HepG2 (cell line): Measurements from ENCODE around the gene GDF7. TPM values are rescaled to one million over a fixed set of nuclear protein-coding genes. Genes with fewer than 3 reads are reported as not detected.
A peak's percentile ranks its signal among the peaks of the same experiment; 100 is the strongest.

Source experiments
- ADNP ChIP-seq: sonication (generic); formaldehyde crosslinking; IDR thresholded peaks from 2 replicates; pipeline ENCODE4 v1.4.0; 2020; ENCODE audit warnings: missing genetic modification reagents
- ARNTL ChIP-seq: sonication (generic); formaldehyde crosslinking; IDR thresholded peaks from 2 replicates; pipeline ENCODE4 v1.4.0; 2020; ENCODE audit warnings: mild to moderate bottlenecking, missing genetic modification reagents
- CREM ChIP-seq, 2 experiments: sonication (generic) in 1 of 2; formaldehyde crosslinking in 1 of 2; IDR thresholded peaks; 2 replicates each; pipeline versions ENCODE4 v1.4.0 to v1.6.1; 2016 to 2020; ENCODE audit warnings: antibody characterized with exemption in 1 of 2, mild to moderate bottlenecking in 1 of 2, missing genetic modification reagents in 1 of 2
- ELF3 ChIP-seq: IDR thresholded peaks from 2 replicates; pipeline ENCODE4 v1.6.1; 2016; ENCODE audit warnings: missing genetic modification reagents, missing compliant biosample characterization
- GATA4 ChIP-seq: sonication (generic); IDR thresholded peaks from 2 replicates; pipeline ENCODE4 v1.6.1; 2016; ENCODE audit warnings: antibody characterized with exemption, low read depth, borderline replicate concordance
- HNF1B ChIP-seq: sonication (generic); formaldehyde crosslinking; IDR thresholded peaks from 2 replicates; pipeline ENCODE4 v1.5.1; 2020; ENCODE audit warnings: mild to moderate bottlenecking, moderate library complexity, missing genetic modification reagents
- HOMEZ ChIP-seq: IDR thresholded peaks from 2 replicates; pipeline ENCODE4 v1.6.1; 2016; ENCODE audit warnings: low read depth
- IRF1 ChIP-seq: sonication (generic); formaldehyde crosslinking; IDR thresholded peaks from 2 replicates; pipeline ENCODE4 v1.4.0; 2020; ENCODE audit warnings: low read depth, mild to moderate bottlenecking, missing genetic modification reagents
- ISL2 ChIP-seq: sonication (generic); formaldehyde crosslinking; IDR thresholded peaks from 2 replicates; pipeline ENCODE4 v1.5.0; 2020; ENCODE audit warnings: missing genetic modification reagents
- KDM1A ChIP-seq: IDR thresholded peaks from 2 replicates; pipeline ENCODE4 v1.6.1; 2016; ENCODE audit warnings: missing compliant biosample characterization
- KDM3A ChIP-seq: IDR thresholded peaks from 2 replicates; pipeline ENCODE4 v1.6.1; 2018; ENCODE audit warnings: low read depth, missing compliant biosample characterization
- MED1 ChIP-seq: sonication (generic); formaldehyde crosslinking; IDR thresholded peaks from 2 replicates; pipeline ENCODE4 v1.4.0; 2020; ENCODE audit warnings: missing genetic modification reagents
- MEIS1 ChIP-seq: sonication (generic); formaldehyde crosslinking; IDR thresholded peaks from 2 replicates; pipeline ENCODE4 v1.9.0; 2021; ENCODE audit warnings: mild to moderate bottlenecking, missing genetic modification reagents, moderate library complexity, borderline replicate concordance
- MIER3 ChIP-seq: IDR thresholded peaks from 2 replicates; pipeline ENCODE4 v1.6.1; 2016; ENCODE audit warnings: missing compliant biosample characterization, borderline replicate concordance
- MYC ChIP-seq: sonication (generic); formaldehyde crosslinking; IDR thresholded peaks from 2 replicates; pipeline ENCODE4 v1.9.0; 2021; ENCODE audit warnings: missing genetic modification reagents, borderline replicate concordance
- NR2F6 ChIP-seq, 2 experiments: IDR thresholded peaks; 2 replicates each; pipeline ENCODE4 v1.6.1; 2016; ENCODE audit warnings: antibody characterized with exemption in 1 of 2, mild to moderate bottlenecking in 1 of 2
- RFXANK ChIP-seq: IDR thresholded peaks from 2 replicates; pipeline ENCODE4 v1.6.1; 2016
- SKI ChIP-seq: fragments of 450-650 bp; IDR thresholded peaks from one replicate; pipeline ENCODE4 v1.6.1; 2018; ENCODE audit warnings: mild to moderate bottlenecking; ENCODE audit not compliant: partially characterized antibody
- SP140L ChIP-seq: sonication (generic); formaldehyde crosslinking; IDR thresholded peaks from 2 replicates; pipeline ENCODE4 v1.4.0; 2020; ENCODE audit warnings: missing genetic modification reagents, borderline replicate concordance
- SRF ChIP-seq: IDR thresholded peaks from 2 replicates; pipeline ENCODE4 v1.6.1; 2011; ENCODE audit warnings: mild to moderate bottlenecking, low read depth, low read length, moderate library complexity
- TARDBP ChIP-seq: sonication (generic); formaldehyde crosslinking; IDR thresholded peaks from 2 replicates; pipeline ENCODE4 v1.8.0; 2022; ENCODE audit warnings: mild to moderate bottlenecking, missing genetic modification reagents
- TGIF2 ChIP-seq: IDR thresholded peaks from 2 replicates; pipeline ENCODE4 v1.6.1; 2016; ENCODE audit warnings: control low read depth, missing compliant biosample characterization
- ZBTB14 ChIP-seq: sonication (generic); formaldehyde crosslinking; IDR thresholded peaks from 2 replicates; pipeline ENCODE4 v1.4.0; 2020; ENCODE audit warnings: missing genetic modification reagents
- ZNF235 ChIP-seq: sonication (generic); formaldehyde crosslinking; IDR thresholded peaks from 2 replicates; pipeline ENCODE4 v1.8.1; 2023; ENCODE audit warnings: mild to moderate bottlenecking, missing genetic modification reagents, borderline replicate concordance
- ZNF343 ChIP-seq: sonication (generic); formaldehyde crosslinking; IDR thresholded peaks from 2 replicates; pipeline ENCODE4 v1.4.0; 2020; ENCODE audit warnings: mild to moderate bottlenecking, missing genetic modification reagents
- ZNF598 ChIP-seq: sonication (generic); formaldehyde crosslinking; IDR thresholded peaks from 2 replicates; pipeline ENCODE4 v1.5.1; 2020; ENCODE audit warnings: mild to moderate bottlenecking, missing genetic modification reagents, borderline replicate concordance
- ZNF792 ChIP-seq: IDR thresholded peaks from 2 replicates; pipeline ENCODE4 v1.6.1; 2016
- polyA plus RNA-seq, 8 experiments: library from polyadenylated mRNA; depleted of rRNA in 3 of 8; stranded (reverse) in 7 of 8; unstranded in 1 of 8; fragments of >200 nt; fragmentation: Illumina TruSeq in 4 of 8; extraction: Trizol in 4 of 8; gene quantifications; 2 replicates each; pipeline versions ENCODE4 v1.2.1 to v1.2.3, GENCODE V29; 2011 to 2016; ENCODE audit warnings: low read depth in 4 of 8, missing spikeins in 1 of 8, mixed read lengths in 1 of 8; ENCODE audit not compliant: insufficient read depth in 1 of 8
- total RNA-seq, 5 experiments: library from RNA; depleted of rRNA; stranded (reverse); fragments of >200 nt; fragmentation: Illumina TruSeq; extraction: Trizol; gene quantifications; 2 replicates each; pipeline ENCODE4 v1.2.3, GENCODE V29; 2016; ENCODE audit warnings: low read depth in 1 of 5

The GDF7 gene
- total and polyA plus RNA-seq, 2 of the 13 experiments (the other 11 are each of a cell fraction or from before 2014, with no cell fraction given), result 1.6 to 15.0 TPM

GRCh38 chr2:20728114-20728758 lies 61.3 kb downstream of the GDF7 start (continued):
- TF ChIP-seq TARDBP (peak; percentile 53; the same call in 1 of the 2 replicates), RFXANK (CRISPR knock-in tag) (peak; percentile 59; the same call in 1 of the 2 replicates), HNF1B (CRISPR knock-in tag) (peak; percentile 86), SRF (peak; percentile 53; the same call in 1 of the 2 replicates), IRF1 (no peak), SP140L (CRISPR knock-in tag) (peak; percentile 88; the same call in 1 of the 2 replicates), TGIF2 (CRISPR knock-in tag) (peak; percentile 90), GATA4 (peak; percentile 71; the same call in 1 of the 2 replicates), SKI (peak; percentile 97), HOMEZ (CRISPR knock-in tag) (peak; percentile 92), ZBTB14 (CRISPR knock-in tag) (no peak), ARNTL (CRISPR knock-in tag) (peak; percentile 81; the same call in 1 of the 2 replicates), CREM (IDR thresholded peaks at IDR 0.05) (peak; percentile 84), CREM (CRISPR knock-in tag; IDR thresholded peaks at IDR 0.05) (no peak), NR2F6 (IDR thresholded peaks at IDR 0.05) (peak; percentile 99), NR2F6 (CRISPR knock-in tag; IDR thresholded peaks at IDR 0.05) (peak; percentile 99), MEIS1 (CRISPR knock-in tag) (peak; percentile 83; the same call in 1 of the 2 replicates), ZNF235 (CRISPR knock-in tag) (no peak), ISL2 (peak; percentile 89), ADNP (CRISPR knock-in tag) (no peak), MIER3 (CRISPR knock-in tag) (peak; percentile 91; the same call in 1 of the 2 replicates), ZNF598 (no peak), ZNF792 (peak; percentile 87), KDM3A (peak; percentile 61; the same call in 1 of the 2 replicates), ZNF343 (CRISPR knock-in tag) (peak; percentile 60; the same call in 1 of the 2 replicates), MYC (CRISPR knock-in tag) (no peak), MED1 (CRISPR knock-in tag) (peak; percentile 88), KDM1A (CRISPR knock-in tag) (peak; percentile 81), ELF3 (peak; percentile 96)
